K562 (cell line): Measurements from ENCODE around the gene DYNLT5. TPM values are rescaled to one million over a fixed set of nuclear protein-coding genes. Genes with fewer than 3 reads are reported as not detected.

Experiments used
- ATAC-seq: fragments of 200-7000 bp; cut with Tn5 transposase; 3 replicates; pipeline ENCODE4 v1.9.1; 2020; ENCODE audit warnings: moderate library complexity
- BruUV-seq: library from RNA; stranded (reverse); fragments of 400-500 nt; replicated peaks from 2 replicates; lab custom pipeline; 2021; lab: Mats Ljungman, UMichigan
- CTCF ChIA-PET: fragments of 300-600 bp; formaldehyde crosslinking; extraction: SDS; loops from one replicate; lab custom pipeline; 2021; ENCODE audit warnings: low intra/inter-chr PET ratio; lab: Yijun Ruan, JAX
- POLR2A ChIA-PET: fragments of 300-600, 350-650 bp; sonication (Branson Sonifier 250); formaldehyde crosslinking; extraction: SDS; loops from one replicate; lab custom pipeline; 2021; ENCODE audit warnings: antibody characterized with exemption, inconsistent platforms; lab: Yijun Ruan, JAX
- DNase-seq, 4 experiments: peaks; one replicate each; pipeline versions ENCODE4 v3.0.0 to v3.0.0-alpha.2; 2011 to 2018; ENCODE audit warnings: low spot score in 3 of 4, mixed read lengths in 3 of 4; ENCODE audit errors: extremely low read depth in 1 of 4
- FAIRE-seq: peaks from 2 replicates; lab custom pipeline; 2011; peaks lifted over from hg19 to GRCh38; lab: Jason Lieb, UNC
- H2AFZ ChIP-seq: 2 replicates; pipeline ENCODE4 v1.6.0; 2011; ENCODE audit warnings: low read depth, low read length, control low read depth, inconsistent platforms
- H3K27ac ChIP-seq: fragments of 200-600 bp; 3 replicates; pipeline ENCODE4 v1.8.0; 2011; ENCODE audit warnings: low read depth, mild to moderate bottlenecking, control low read depth, inconsistent platforms, low read length, moderate library complexity, mixed read lengths; ENCODE audit errors: extremely low read depth
- H3K27me3 ChIP-seq, 2 experiments: fragments of 300-600 bp in 1 of 2; 2 replicates in 1 of 2; 3 replicates in 1 of 2; pipeline versions ENCODE4 v1.6.0 to v1.8.0; 2011; ENCODE audit warnings: inconsistent platforms in 2 of 2, low read length in 2 of 2, mild to moderate bottlenecking in 1 of 2, mixed read lengths in 1 of 2, moderate library complexity in 1 of 2; ENCODE audit not compliant: control insufficient read depth in 2 of 2, insufficient read depth in 2 of 2
- H3K36me3 ChIP-seq: fragments of 300-600 bp; 3 replicates; pipeline ENCODE4 v1.8.0; 2011; ENCODE audit warnings: mild to moderate bottlenecking, low read length, inconsistent platforms; ENCODE audit not compliant: control insufficient read depth, insufficient read depth
- H3K4me1 ChIP-seq, 2 experiments: fragments of 200-600 bp in 1 of 2; replicated peaks in 1 of 2; 2 replicates in 1 of 2; 3 replicates in 1 of 2; pipeline versions ENCODE4 v1.5.1 to v1.8.0; 2011; ENCODE audit warnings: inconsistent platforms in 2 of 2, low read length in 2 of 2, mild to moderate bottlenecking in 1 of 2, mixed read lengths in 1 of 2, moderate library complexity in 1 of 2; ENCODE audit not compliant: control insufficient read depth in 2 of 2, insufficient read depth in 2 of 2
- H3K4me2 ChIP-seq: 2 replicates; pipeline ENCODE4 v1.6.1; 2011; ENCODE audit warnings: low read length, control low read depth, inconsistent platforms, mixed read lengths; ENCODE audit not compliant: insufficient read depth
- H3K4me3 ChIP-seq: fragments of 200-600 bp; sonication (generic), shearing (Covaris generic); 2 replicates; pipeline ENCODE4 v1.5.1; 2016; ENCODE audit warnings: control low read depth, inconsistent platforms
- H3K79me2 ChIP-seq: fragments of 200-600 bp; 3 replicates; pipeline ENCODE4 v1.8.0; 2011; ENCODE audit warnings: low read length, inconsistent platforms; ENCODE audit not compliant: control insufficient read depth, insufficient read depth
- H3K9ac ChIP-seq, 2 experiments: 2 replicates each; pipeline versions ENCODE4 v1.6.0 to v1.6.1; 2011; ENCODE audit warnings: low read depth in 2 of 2, low read length in 2 of 2, control low read depth in 1 of 2, inconsistent platforms in 1 of 2, mild to moderate bottlenecking in 1 of 2, mixed read lengths in 1 of 2; ENCODE audit not compliant: insufficient read depth in 1 of 2
- H3K9me1 ChIP-seq: one replicate; pipeline ENCODE4 v1.6.0; 2011; ENCODE audit warnings: inconsistent platforms, mild to moderate bottlenecking, low read length, moderate library complexity; ENCODE audit not compliant: control insufficient read depth, insufficient read depth
- H3K9me3 ChIP-seq: replicated peaks from 2 replicates; pipeline ENCODE4 v1.5.1; 2011; ENCODE audit warnings: low read depth, low read length, inconsistent platforms; ENCODE audit not compliant: control insufficient read depth, insufficient read depth
- H4K20me1 ChIP-seq: replicated peaks from 2 replicates; pipeline ENCODE4 v1.6.1; 2011; ENCODE audit warnings: low read length, inconsistent platforms, mixed read lengths; ENCODE audit not compliant: control insufficient read depth, insufficient read depth
- FOSL1 ChIP-seq: fragments of 200-800 bp; sonication (Bioruptor generic); conservative IDR thresholded peaks from 2 replicates; pipeline ENCODE4 v1.6.1; 2016; ENCODE audit warnings: missing genetic modification characterization, missing compliant biosample characterization
- HDAC2 ChIP-seq: fragments of 450-650 bp; IDR thresholded peaks from 2 replicates; pipeline ENCODE4 v1.6.1; 2016; ENCODE audit warnings: mild to moderate bottlenecking
- HMG20A ChIP-seq: fragments of 450-650 bp; formaldehyde crosslinking; conservative IDR thresholded peaks from 2 replicates; pipeline ENCODE4 v1.4.0; 2020; ENCODE audit warnings: mild to moderate bottlenecking, mixed read lengths
- KAT2B ChIP-seq: IDR thresholded peaks from one replicate; pipeline ENCODE4 v1.6.1; 2012; ENCODE audit warnings: low read depth, mild to moderate bottlenecking, control low read depth, inconsistent platforms, low read length, moderate library complexity
- MAFK ChIP-seq: IDR thresholded peaks from 2 replicates; pipeline ENCODE4 v1.6.1; 2011; ENCODE audit warnings: low read length, improper control_type of control experiment
- NELFE ChIP-seq: IDR thresholded peaks from 2 replicates; pipeline ENCODE4 v1.6.1; 2011; ENCODE audit warnings: mild to moderate bottlenecking; ENCODE audit not compliant: insufficient read depth, insufficient read length
- NFATC3 ChIP-seq: fragments of 450-650 bp; IDR thresholded peaks from 2 replicates; pipeline ENCODE4 v1.6.1; 2017; ENCODE audit warnings: mild to moderate bottlenecking
- NFE2 ChIP-seq: IDR thresholded peaks from 2 replicates; pipeline ENCODE4 v1.6.1; 2014; ENCODE audit warnings: antibody characterized with exemption, low read depth
- NR2C2 ChIP-seq, 2 experiments: fragments of 200-800 bp in 1 of 2; sonication (Bioruptor generic) in 1 of 2; sonication (generic) in 1 of 2; formaldehyde crosslinking in 1 of 2; IDR thresholded peaks; 2 replicates each; pipeline versions ENCODE4 v1.6.1 to v1.8.0; 2016 to 2022; ENCODE audit warnings: mild to moderate bottlenecking in 1 of 2, missing compliant biosample characterization in 1 of 2, missing genetic modification characterization in 1 of 2, missing genetic modification reagents in 1 of 2
- POLR3G ChIP-seq: IDR thresholded peaks from 2 replicates; pipeline ENCODE4 v1.6.1; 2011; ENCODE audit not compliant: insufficient read length, insufficient replicate concordance; ENCODE audit errors: extremely low read depth
- ZBTB5 ChIP-seq: fragments of 450-650 bp; IDR thresholded peaks from 2 replicates; pipeline ENCODE4 v1.6.1; 2017; ENCODE audit warnings: antibody characterized with exemption
- ZNF280B ChIP-seq: fragments of 250-450 bp; sonication (Bioruptor Pico); IDR thresholded peaks from 2 replicates; pipeline ENCODE4 v1.5.1; 2021; ENCODE audit warnings: mild to moderate bottlenecking
- ZNF3 ChIP-seq: fragments of 250-450 bp; sonication (Bioruptor Pico); IDR thresholded peaks from 2 replicates; pipeline ENCODE4 v1.5.0; 2021; ENCODE audit warnings: mild to moderate bottlenecking, moderate library complexity
- ZNF507 ChIP-seq: conservative IDR thresholded peaks from 2 replicates; pipeline ENCODE4 v1.6.1; 2017; ENCODE audit warnings: missing genetic modification characterization, missing compliant biosample characterization
- ZNF586 ChIP-seq: fragments of 450-650 bp; formaldehyde crosslinking; conservative IDR thresholded peaks from 2 replicates; pipeline ENCODE4 v1.4.0; 2020; ENCODE audit warnings: mild to moderate bottlenecking, moderate library complexity
- ZNF639 ChIP-seq, 2 experiments: fragments of 200-800 bp in 1 of 2; sonication (Bioruptor generic) in 1 of 2; sonication (generic) in 1 of 2; formaldehyde crosslinking in 1 of 2; IDR thresholded peaks in 1 of 2; conservative IDR thresholded peaks in 1 of 2; 2 replicates each; pipeline versions ENCODE4 v1.5.0 to v1.6.1; 2016 to 2020; ENCODE audit warnings: missing compliant biosample characterization in 1 of 2, missing genetic modification characterization in 1 of 2, missing genetic modification reagents in 1 of 2
- ZNF766 ChIP-seq: fragments of 200-800 bp; sonication (Bioruptor generic); conservative IDR thresholded peaks from 2 replicates; pipeline ENCODE4 v1.6.1; 2016; ENCODE audit warnings: missing genetic modification characterization, missing compliant biosample characterization
- ZSCAN29 ChIP-seq: fragments of 450-650 bp; IDR thresholded peaks from 2 replicates; pipeline ENCODE4 v1.6.1; 2017
- in situ Hi-C: fragments of 300-500 bp; cut with MboI; formaldehyde crosslinking; loops from 4 replicates; pipeline ENCODE4 v1.15.0; 2018; ENCODE audit warnings: inconsistent platforms, mixed read lengths
- intact Hi-C: fragments of 100-400 bp; cut with micrococcal nuclease; formaldehyde crosslinking; loops from 2 replicates; pipeline ENCODE4 v1.14.2; 2022
- polyA plus RNA-seq, 8 experiments: library from polyadenylated mRNA; depleted of rRNA in 4 of 8; stranded (reverse) in 5 of 8; unstranded in 3 of 8; fragments of >200 nt; fragmentation: Nextera tagmentation in 2 of 8; fragmentation: Illumina TruSeq in 1 of 8; extraction: Ambion mirVana in 2 of 8; extraction: Trizol in 1 of 8; gene quantifications; 2 replicates each; pipeline versions ENCODE4 v1.2.1 to v1.2.3, GENCODE V29; 2011 to 2014; ENCODE audit warnings: inconsistent platforms in 1 of 8, missing spikeins in 1 of 8
- total RNA-seq, 7 experiments: library from RNA; depleted of rRNA in 6 of 7; stranded (reverse); fragments of >200 nt in 6 of 7; fragmentation: Illumina TruSeq in 2 of 7; extraction: Trizol in 2 of 7; gene quantifications; 2 replicates each; pipeline versions ENCODE4 v1.2.1 to v1.2.3, GENCODE V29; 2011 to 2021; ENCODE audit warnings: low replicate concordance in 1 of 7

The DYNLT5 gene
- total and polyA plus RNA-seq, 9 of the 15 experiments (the other 6 are each of a cell fraction or from before 2014, with no cell fraction given) = not detected

- in situ Hi-C loops = no loop called here
- no peak overlapping the region for H3K9ac ChIP-seq
- H3K4me3 ChIP-seq = no peak overlapping the region
- POLR2A ChIA-PET = no interaction called here
- H3K36me3 ChIP-seq = no peaks in the 10 kb centered on the region
- no peaks in the 10 kb centered on the region for H3K9me3 ChIP-seq
- no peak overlapping the region for H2AFZ ChIP-seq
- intact Hi-C loops = loop anchor here (2.0 to 5.0 kb wide), 4 partner anchors 157 to 735 kb away; partner anchors contain the start of genes DNAI4 and MIER1
- DNase-seq (no peak), ATAC-seq (no peak), FAIRE-seq (no peak)
- H3K4me1 ChIP-seq = peaks cover 0 to 4% of the 10 kb centered on the region in 2 experiments; a peak in 3 of 5 replicates
- no peak overlapping the region for H3K4me2 ChIP-seq
- no peaks in the 10 kb centered on the region for H4K20me1 ChIP-seq
- no peaks in the 10 kb centered on the region for H3K9me1 ChIP-seq
- BruUV-seq = no TSS peak
- no peaks in the 10 kb centered on the region for H3K79me2 ChIP-seq
- no peaks in the 10 kb centered on the region for H3K27me3 ChIP-seq
- no peak overlapping the region for H3K27ac ChIP-seq
- CTCF ChIA-PET = no interaction called here
- TF ChIP-seq ZNF639 (CRISPR knock-in tag; conservative IDR thresholded peaks at IDR 0.05 in 1 of 2, IDR thresholded peaks at IDR 0.05 in 1 of 2) (no peak), NFE2 (0 out of 2 replicates have a peak, but pooled peaks have one; percentile 28), HDAC2 (no peak), NR2C2 (CRISPR knock-in tag; IDR thresholded peaks at IDR 0.05) (no peak), NR2C2 (tag; IDR thresholded peaks at IDR 0.05) (no peak), ZNF280B (CRISPR knock-in tag) (no peak), POLR3G (no peak), HMG20A (CRISPR knock-in tag) (no peak), NFATC3 (no peak), MAFK (0 out of 2 replicates have a peak, but pooled peaks have one; percentile 15), ZSCAN29 (no peak), KAT2B (no peak), ZBTB5 (no peak), ZNF507 (tag) (no peak), FOSL1 (tag) (0 out of 2 replicates have a peak, but pooled peaks have one; percentile 20), NELFE (no peak), ZNF3 (no peak), ZNF766 (no peak), ZNF586 (CRISPR knock-in tag) (no peak)
Measured at GRCh38 chr1:66767626-66768025, 15.4 kb downstream of the DYNLT5 start.
